IPS-NIHi7 (cell line): ENCODE measurements around the gene GPHN.
A peak's percentile ranks its signal among the peaks of the same experiment; 100 is the strongest.
"Not testable (repeated sequence)": the region's sequence is repeated elsewhere in the genome, so short reads cannot be mapped to it uniquely, and the experiment has no call there.

Experiments
- DNase-seq: peaks from one replicate; pipeline ENCODE4 v3.0.0; 2012; ENCODE audit warnings: mixed read lengths; ENCODE audit errors: extremely low spot score

Gene GPHN

GRCh38 chr14:66802962-66803361 lies 295.0 kb downstream of the GPHN start:
- no peak for DNase-seq

- DNase-seq: no peak
Observed at GRCh38 chr14:66804141-66804540, 296.2 kb downstream of the GPHN start.

GRCh38 chr14:66813636-66814035 lies 305.7 kb downstream of the GPHN start:
- no peak for DNase-seq

GRCh38 chr14:66815687-66816086 lies 307.7 kb downstream of the GPHN start:
- no peak for DNase-seq

GRCh38 chr14:66824251-66824650 lies 316.3 kb downstream of the GPHN start:
- DNase-seq: no peak

- DNase-seq: no peak
Observed at GRCh38 chr14:66827182-66827581, 319.2 kb downstream of the GPHN start.

- DNase-seq: no peak
Observed at GRCh38 chr14:66831173-66831572, 323.2 kb downstream of the GPHN start.

GRCh38 chr14:66833816-66834215 lies 325.9 kb downstream of the GPHN start:
- DNase-seq: no peak

GRCh38 chr14:66837436-66837835 lies 329.5 kb downstream of the GPHN start:
- not testable (repeated sequence) for DNase-seq

- no peak for DNase-seq
Observed at GRCh38 chr14:66842911-66843512, 335.1 kb downstream of the GPHN start.

GRCh38 chr14:66850258-66850888 lies 342.4 kb downstream of the GPHN start:
- no peak for DNase-seq

GRCh38 chr14:66853311-66853710 lies 345.4 kb downstream of the GPHN start:
- DNase-seq: no peak

- no peak for DNase-seq
Observed at GRCh38 chr14:66857867-66858266, 349.9 kb downstream of the GPHN start.

GRCh38 chr14:66859063-66859671 lies 351.2 kb downstream of the GPHN start:
- DNase-seq: no peak

GRCh38 chr14:66881596-66881995 lies 373.6 kb downstream of the GPHN start:
- DNase-seq: no peak

GRCh38 chr14:66884149-66884548 lies 376.2 kb downstream of the GPHN start:
- no peak for DNase-seq

GRCh38 chr14:66900719-66901118 lies 392.8 kb downstream of the GPHN start:
- no peak for DNase-seq

- no peak for DNase-seq
Observed at GRCh38 chr14:66910311-66910840, 402.4 kb downstream of the GPHN start.

- DNase-seq: no peak
Observed at GRCh38 chr14:66916421-66916820, 408.5 kb downstream of the GPHN start.

GRCh38 chr14:66918527-66918926 lies 410.6 kb downstream of the GPHN start:
- no peak for DNase-seq

GRCh38 chr14:66920196-66920595 lies 412.2 kb downstream of the GPHN start:
- no peak for DNase-seq

- DNase-seq: no peak
Observed at GRCh38 chr14:66923251-66923650, 415.3 kb downstream of the GPHN start.

- DNase-seq: peak; percentile 12
Observed at GRCh38 chr14:66939409-66939808, 431.5 kb downstream of the GPHN start.
